NCI-H2081 (cell line): Measurements from ENCODE around the gene MEF2D.

Source experiments
- DNase-seq, 2 experiments: peaks; one replicate each; lab custom pipeline; 2025; lab: John Stamatoyannopoulos, UW

Gene MEF2D

DNA sequence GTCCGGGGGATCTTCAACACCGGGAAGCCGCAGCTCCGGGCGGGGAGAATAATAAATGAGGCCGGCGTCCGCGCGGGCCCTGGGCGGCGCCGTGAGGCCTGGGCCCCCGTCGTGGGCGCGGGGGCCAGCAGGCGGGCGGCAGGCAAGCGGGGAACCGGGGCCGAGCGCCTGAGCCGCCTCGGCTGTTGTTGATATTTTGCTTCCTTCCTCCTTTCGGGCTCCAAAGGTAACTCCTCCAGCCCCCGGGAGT lies at the start of gene MEF2D:
Gene MEF2D (minus strand): TSS at position 233 of the 250 bp plus-strand sequence. CDS start 17,483 bp downstream, outside the sequence.
- no peak for DNase-seq

DNA sequence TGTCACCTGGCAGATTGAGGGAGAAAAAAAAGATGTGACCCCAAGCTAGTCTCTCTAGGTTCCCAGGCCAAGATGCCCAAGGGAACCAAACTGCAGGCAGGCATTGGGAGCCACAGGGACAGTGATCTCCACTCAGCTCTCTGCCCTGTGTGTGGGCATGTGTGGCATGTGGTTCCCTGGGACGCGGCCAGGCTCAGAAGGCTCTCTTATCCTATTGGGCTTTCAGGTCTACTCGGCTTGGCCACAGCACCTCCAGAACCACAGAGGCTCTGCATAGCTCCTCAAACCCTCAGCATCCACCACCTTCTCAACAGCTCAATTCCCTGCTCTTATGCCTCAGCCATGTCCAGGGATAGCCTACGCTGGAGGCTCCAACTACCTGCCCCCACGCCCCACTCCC lies 49.8 kb upstream of the MEF2D start:
- no peak for DNase-seq

DNA sequence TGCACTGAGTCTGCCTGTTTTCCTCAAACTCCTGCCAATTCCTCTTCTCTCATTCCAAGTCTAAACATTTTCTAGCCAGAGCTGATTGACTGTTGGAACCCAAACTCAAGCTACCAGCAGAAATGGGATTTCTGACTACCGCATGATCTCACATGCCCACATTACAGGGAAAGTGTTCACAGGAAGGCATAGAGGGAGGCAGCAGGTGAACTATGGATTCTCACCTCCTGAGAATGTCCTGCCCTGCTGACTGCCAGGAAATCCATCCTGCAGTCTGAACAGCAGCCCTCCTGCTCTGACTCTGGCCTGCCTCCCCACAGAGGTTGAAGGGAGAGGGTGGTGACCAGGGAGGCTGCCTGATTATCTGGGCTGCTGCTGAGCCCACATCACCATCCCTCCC lies 49.3 kb upstream of the MEF2D start:
- no peak for DNase-seq

DNA sequence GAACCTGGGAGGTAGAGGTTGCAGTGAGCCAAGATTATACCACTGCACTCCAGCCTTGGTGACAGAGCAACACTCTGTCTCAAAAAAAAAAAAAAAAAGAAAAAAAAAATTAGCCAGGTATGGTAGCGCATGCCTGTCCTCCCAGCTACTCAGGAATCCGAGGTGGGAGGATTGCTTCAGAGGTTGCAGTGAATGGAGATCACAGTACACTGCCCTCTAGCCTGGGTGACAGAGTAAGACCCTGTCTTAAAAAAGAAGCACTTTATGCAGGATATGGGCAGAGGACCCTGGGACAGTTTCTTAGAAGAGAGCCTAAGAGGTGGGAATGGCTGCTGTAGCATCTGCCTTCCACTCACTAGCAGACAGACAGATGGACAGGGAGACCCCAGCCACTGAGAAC lies 48.8 kb upstream of the MEF2D start:
- DNase-seq = no peak

DNA sequence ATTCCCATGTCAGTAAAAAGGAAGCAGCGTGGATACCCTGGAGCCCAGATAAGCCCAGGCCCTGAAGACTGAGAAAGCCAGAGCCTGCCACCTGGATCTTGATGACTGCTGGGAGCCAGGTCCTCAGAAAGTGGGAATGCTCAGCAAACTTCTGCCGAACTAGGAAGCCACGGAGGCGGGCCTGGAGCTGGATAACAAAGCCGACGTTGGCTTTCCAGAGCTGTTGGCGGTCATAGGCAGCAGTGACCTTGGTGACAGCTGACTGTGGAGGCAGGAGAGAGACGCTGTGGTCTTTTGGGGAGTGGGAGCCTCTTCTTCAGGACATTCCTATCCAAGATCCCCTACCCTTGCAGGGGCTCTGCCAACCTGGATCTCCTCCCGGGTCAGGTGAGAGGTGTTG lies 47.4 kb upstream of the MEF2D start:
- no peak for DNase-seq

DNA sequence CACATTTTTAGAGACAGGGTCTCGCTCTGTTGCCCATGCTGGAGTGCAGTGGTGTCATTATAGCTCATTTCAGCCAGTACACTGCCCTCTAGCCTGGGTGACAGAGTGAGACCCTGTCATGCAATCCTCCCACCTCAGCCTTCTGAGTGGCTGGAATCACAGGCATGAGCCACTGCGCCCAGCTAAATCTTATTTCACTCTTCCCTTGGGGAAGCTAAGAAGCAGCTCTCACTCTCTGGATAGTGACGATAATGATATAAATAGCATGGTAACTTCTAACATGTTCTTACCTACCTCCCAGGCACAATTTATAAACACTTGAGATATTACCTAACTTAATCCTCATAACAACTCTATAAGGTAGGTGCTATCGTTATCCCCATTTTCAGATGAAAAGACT lies 46.9 kb upstream of the MEF2D start:
- no peak for DNase-seq

DNA sequence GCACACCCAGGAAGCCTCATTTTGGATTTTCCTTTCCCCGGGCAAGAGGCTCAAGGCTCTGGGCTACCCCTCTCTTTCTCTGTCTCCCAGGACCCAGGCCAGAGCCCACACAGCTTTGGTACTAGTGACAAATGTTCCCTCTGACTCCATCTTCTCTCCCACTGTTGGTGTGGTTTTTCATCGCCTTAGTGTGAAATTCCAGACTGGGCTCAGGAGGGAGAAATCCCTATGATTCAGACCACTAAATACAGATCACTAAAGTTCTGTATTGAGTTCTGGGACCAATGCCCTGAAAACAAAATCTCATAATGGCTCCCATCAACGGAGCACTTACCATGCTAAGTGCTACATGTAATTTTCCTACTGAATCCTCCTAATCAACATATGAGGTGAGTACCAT lies 45.7 kb upstream of the MEF2D start:
- DNase-seq = no peak

DNA sequence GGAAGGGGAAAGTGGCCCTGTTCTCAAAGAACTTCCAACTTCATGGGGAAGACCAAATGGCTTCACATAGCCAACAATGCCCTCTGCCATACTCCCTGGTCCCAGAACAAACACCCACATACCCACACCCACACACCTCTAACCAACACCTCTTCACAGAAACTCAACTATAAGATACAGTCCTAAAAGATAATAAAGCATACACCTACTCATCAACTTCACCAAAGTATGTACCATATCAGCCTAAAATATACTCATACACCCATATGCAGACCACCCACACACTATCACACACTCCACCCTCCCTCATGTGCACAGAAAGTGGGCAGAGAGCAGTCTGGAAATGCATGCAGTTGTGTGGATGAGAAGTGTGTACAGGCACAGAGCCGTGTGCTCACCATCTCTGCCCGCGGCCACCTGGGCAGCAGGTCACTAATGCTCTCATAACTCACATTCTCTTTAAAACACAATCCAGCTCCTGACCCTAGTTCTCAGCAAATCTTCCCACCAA lies 44.1 kb upstream of the MEF2D start:
- DNase-seq = no peak

DNA sequence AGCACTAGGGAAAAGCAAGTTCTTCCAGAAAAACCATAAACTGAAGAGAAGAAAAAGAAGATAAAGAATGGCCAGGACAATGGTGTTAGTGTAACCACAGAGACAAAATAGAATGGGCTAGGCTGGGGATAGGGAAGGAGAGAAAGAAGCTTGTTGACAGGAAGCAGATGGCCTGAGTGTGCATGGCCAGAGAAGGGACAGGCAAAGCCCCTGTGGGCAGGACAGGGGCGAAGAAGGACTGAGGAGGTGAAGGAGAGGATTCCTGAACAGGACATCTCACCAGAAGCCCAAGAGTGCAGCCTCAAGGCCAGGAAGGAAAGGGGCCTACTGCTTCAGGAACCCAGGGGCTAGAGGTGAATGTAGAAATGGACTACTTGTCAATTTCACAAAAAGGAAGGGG lies 42.5 kb upstream of the MEF2D start:
- DNase-seq = no peak

DNA sequence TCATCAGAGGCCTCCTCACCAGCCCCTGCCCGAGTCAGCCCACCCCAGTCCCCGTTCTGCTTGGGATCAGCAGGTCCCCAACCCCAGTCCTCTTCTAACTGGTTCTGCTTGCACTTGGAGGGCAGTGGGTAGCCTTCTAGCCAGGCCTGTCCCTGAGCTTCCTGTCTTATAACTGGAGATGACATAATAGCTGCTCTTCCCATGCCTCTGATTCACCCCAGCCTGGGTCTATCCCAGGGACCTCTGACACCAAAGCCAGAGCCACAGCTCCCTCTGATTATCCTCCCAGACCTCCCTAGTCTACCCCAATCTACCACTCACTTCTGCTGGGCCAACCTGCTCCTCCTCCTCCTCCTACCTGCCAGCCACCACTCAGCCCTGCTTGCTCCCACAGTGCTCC lies 40.4 kb upstream of the MEF2D start:
- DNase-seq = no peak

DNA sequence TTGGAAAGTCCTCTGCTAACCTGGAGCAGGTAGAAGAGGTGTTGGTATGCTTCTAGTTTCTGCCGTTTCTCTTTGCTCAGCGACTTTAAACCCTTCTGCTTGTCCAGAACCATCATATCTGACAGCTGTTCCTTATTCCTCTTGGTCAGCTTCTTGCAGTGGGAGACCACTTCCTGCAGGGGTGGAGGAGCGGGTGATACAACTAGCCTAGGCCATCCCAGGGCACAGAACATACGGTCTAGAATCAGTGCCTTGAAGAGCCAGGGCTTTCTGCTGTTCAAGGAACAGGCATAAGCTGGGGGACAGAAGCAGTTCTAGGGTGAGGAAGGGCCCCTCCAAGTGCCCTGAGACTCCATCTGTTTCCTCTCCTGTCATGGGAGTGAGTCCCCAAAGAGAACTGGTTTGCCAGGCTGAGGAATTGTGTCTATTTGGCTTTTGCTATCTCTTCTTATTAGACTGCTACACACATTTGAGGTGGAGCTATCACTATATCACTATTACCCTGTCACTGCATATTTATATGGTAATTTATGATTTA lies 39.3 kb upstream of the MEF2D start:
- DNase-seq = no peak

DNA sequence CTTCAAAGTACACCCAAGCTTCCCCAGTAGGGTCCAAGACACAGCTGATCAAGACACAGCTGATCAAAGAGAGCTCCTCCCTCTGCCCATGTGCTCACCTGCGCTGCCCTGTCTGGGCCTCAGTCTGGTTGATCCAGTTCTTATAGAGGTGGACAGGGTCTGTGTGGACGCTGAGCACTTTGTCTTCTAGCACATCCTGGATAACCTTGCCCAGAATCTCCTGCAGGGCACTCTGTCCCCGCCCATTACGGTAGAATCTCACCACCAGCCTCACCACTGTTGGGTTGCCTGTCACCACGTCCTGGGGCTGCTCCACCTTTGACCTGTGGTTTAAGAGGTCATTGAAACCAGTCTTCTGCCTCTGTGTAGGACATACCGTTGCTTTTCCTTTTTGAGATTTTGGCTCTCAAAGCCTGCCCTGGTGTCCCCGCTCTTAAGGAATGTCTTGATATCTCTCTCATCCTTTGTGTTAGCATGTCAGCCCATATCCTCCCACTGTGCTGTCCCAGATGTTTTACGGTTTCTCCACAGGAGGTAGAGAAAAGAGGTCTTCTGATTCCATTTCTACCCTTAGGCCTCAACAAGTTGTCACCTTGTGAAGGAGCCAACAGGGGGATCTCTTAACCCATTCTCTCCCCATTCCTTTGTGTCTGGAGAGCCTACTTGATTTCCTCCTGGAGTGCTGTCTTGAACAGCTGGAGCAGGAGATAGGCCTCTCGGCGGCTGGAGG lies 38.3 kb upstream of the MEF2D start:
- no peak for DNase-seq

DNA sequence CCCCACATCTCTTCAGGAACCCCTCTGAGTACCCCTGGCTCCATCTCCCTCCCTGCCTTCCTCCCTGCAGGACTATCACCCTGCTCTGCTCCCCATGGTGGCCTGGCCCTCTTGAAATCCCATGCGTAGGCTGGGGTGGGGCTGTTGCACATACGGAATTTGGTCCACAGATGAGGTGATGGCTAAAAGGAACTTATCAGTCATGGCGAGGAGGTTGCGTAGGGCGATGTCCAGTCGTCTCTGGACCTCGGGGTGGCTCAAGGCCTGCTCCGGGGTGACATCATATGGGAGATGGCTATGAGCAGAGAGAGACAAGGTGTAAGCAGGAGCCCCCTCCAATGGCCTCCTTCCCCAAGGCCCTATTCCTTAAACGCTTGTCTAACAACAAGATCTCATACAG lies 36.5 kb upstream of the MEF2D start:
- DNase-seq = no peak

DNA sequence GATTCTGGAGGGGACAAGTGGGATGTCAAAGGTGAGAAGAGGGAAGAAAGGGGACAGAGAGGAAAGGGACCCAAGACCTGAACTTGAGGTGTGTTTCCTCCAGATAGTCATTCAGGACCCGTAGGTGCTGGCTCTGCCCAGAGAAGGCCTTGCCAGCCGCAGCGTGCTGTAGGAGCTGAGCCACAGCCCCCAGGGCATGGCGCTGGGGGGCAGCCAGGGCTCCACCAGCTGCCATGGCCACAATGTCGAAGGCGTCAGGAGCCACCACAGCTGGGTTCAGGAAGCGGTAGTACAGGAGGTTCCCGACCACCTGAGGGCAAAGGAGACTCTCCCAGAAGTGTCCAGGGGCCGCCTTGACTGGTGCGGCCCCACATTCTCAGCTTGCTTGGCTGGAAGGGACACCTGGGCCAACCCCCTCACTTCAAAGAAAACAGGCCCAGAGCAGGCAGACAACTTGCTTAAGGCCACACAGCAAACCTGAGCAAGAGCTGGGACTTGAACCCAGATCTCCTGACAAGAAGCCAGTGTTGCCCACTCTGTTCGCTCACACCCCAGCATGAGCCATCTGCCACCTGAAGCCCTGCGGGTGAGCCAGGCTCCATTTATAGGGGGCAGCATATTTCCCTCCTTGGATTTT lies 34.0 kb upstream of the MEF2D start:
- DNase-seq = no peak

DNA sequence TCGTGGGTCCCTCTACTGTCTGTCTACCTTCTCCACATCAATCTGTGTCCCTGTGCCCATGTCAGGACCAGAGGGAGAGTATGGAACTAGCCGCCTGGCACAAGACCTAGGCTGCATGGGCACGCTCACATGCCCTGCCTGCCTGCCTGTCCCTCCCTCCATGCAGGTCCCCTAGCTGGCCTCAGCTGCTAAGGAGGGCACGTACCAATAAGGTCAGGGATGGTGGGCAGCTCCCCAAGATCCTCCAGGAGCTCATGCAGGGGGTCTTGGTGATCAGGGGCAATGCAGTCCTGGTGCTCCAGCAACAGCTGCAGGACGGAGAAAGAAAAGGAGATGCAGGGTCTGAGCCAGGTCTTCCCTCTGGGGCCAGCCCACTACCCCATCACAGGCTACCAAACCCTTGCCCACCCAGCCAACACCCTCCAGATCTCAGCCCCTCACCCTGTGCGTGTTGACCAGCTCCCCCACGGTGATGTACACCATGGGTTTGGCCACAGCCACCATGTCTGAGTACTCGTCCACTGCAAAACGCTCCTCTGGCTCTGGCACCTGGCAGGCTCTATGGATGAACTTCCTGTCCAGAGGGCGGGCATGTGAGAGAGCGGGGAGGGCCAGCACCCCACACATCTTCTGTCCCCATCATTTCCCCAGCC lies 33.1 kb upstream of the MEF2D start:
- no peak for DNase-seq

DNA sequence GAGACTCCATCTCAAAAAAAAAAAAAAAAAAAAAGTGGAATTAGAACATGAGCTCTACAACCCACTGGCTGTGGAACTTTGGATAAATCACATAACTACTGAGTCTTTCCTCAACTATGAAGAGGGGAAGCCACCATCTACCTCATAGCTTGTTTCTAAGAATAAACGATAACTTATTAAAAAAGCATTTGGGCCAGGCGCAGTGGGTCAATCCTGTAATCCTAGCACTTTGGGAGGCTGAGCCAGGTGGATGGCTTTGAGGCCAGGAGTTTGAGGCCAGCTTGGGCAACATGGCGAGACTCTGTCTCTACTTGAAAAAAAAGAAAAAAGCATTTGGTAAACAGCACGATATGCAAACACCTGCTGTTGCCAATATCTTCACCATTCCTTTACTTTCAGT lies 31.8 kb upstream of the MEF2D start:
- DNase-seq = no peak

DNA sequence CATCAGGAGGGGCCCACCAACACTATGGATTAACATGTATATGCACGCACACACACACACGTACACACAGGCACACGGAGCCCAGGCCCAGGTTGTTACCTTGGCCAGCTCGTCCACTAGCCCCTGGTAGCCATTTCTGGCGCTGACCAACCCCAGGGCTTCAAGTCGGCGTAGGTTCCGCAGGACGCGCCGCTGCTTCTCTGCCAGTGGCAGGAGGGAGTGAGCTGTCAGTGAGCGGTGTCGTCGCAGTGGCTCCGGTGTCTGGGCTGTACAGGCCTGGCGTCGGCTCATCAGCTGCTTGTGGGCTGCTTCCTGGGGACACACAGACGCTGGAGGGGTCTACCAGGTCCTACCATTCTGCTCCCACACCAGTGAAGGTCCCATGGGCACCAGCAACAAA lies 29.4 kb upstream of the MEF2D start:
- no peak for DNase-seq

DNA sequence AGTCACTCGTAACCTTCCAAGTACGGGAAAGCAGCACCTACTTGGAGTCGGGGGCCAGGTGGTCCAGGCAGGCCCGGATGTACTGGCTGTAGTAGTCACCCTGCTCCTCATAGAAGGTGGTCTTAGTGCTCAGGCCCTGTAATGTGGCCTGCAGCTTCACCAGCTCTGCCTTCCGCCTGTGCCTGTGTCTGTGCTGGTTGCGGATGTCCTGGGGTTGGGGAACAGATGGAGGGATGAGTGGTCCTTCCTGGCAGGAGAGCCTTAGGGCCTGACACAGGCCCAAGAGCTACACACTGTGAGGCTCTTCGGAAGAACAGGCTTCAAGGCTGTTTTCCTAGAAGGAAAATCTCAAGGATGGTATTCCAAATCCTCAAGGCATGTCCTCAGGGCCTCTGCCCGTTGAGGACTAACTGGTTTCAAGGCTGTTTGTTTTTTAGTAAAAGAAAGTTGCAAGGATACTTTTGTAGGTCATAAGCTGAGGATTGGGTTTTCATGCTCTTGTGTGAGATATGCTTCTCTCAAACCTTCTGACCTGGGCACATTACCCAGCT lies 28.4 kb upstream of the MEF2D start:
- no peak for DNase-seq

DNA sequence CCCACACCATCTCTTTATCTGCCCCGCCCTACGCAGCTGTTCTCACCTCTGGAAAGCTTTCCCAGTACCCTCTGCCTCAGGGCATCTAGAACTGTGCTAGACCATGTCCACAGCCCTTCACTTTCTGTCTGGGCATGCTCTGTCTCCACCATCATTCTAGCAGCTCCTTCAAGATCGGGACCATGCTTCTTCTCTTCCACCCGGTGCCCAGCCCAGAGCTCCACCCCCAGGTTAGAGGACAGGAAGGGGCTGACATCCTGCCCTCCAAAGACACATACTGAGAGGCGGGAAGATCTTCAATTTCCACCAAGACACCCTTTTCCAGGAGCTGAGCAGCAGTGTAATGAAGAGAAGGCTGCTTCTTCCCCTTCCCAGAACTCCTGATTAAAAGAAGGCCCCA lies 27.7 kb upstream of the MEF2D start:
- DNase-seq = no peak

DNA sequence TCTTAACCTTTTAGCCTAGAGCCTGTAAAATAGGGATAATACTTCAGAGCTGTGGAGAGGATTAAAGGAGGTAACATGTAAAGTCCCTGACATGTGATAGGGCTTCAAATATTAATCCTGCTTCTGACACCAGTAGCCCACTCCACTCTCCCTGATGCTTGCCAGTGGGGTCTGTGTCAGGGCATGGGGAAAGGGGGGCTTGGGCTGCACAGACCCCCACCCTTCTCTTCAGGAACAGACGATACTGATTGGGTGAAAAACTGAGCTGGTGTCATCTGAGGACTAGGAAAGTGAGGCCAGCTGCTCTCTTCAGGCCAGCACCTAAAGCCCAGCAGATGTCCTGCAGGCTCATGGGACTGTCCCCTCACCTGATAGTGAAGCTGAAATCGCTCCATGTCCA lies 27.0 kb upstream of the MEF2D start:
- DNase-seq = no peak

DNA sequence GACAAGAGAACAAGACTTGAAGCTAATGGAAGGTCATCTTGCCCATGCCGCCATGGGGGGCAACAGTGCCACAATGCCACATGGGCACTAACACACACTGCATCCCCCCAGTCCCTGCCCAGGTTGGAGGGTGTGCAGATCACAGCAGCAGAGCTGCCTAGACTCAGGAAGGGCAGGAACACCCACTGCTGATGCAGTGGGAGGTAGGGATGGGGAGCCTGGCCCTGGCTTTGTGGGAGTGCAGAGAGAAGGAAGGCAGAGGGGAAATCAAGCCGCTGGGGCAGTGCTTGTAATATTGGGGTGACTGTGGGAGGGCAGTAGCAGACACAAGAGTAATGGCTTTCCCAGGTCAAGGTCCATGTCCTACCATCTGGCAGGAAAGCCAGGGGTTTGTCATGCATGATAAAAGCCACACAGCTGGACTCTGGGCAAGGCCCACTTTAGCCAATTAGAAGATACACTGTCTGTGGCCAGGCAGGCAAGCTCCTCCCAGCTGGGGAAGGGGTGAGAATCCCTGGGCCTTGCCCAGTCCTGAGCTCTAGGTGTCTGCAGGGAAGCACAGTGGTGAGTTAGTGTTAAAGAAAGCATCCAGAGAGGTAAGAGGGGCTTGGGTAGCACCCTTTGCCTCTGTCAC lies 25.4 kb upstream of the MEF2D start:
- no peak for DNase-seq

DNA sequence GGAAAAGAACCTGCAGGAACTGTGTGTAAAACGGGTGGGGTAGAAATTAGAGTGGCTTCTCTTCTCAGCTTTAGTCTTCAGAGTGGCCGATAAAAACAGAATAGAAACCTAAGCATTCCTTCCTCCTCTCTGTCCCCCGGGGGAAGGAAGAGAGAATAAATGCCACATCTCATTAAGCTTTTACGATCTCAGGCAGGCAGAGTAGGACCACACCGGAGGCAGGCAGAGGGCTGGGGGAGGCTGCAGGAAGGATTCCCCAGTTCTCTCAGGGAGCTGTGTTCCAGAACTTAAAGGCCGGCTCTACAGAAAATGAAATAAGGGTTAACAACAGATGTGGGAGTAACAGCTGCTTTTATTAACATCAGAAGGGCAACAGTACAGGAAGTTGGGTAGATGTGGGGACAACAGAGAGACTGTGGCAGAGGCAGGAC lies 24.5 kb upstream of the MEF2D start:
- no peak for DNase-seq

DNA sequence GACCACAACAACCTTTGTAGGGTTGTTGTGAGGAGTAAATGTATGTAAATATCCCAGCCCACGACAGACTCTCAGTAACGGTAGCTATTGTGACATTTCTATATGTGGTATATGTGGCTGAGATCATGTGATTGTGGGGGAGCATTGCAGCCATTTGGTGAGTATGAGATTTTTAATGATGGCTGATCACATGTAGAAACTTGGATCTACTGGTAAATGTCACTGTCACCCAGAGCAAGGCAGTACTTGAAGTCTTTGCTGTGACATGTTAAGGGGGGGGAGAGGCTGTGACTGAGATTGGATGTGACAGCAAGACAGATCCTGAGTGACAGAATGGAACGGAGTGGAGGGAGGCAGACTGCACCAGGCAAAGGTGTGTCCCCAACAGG lies 23.9 kb upstream of the MEF2D start:
- no peak for DNase-seq
